Fibroblast of skin of back (primary cell): ENCODE results near the gene HES7.

Experiments
- DNase-seq: peaks from one replicate; pipeline ENCODE4 v3.0.0-alpha.2; 2013

Gene HES7

DNA sequence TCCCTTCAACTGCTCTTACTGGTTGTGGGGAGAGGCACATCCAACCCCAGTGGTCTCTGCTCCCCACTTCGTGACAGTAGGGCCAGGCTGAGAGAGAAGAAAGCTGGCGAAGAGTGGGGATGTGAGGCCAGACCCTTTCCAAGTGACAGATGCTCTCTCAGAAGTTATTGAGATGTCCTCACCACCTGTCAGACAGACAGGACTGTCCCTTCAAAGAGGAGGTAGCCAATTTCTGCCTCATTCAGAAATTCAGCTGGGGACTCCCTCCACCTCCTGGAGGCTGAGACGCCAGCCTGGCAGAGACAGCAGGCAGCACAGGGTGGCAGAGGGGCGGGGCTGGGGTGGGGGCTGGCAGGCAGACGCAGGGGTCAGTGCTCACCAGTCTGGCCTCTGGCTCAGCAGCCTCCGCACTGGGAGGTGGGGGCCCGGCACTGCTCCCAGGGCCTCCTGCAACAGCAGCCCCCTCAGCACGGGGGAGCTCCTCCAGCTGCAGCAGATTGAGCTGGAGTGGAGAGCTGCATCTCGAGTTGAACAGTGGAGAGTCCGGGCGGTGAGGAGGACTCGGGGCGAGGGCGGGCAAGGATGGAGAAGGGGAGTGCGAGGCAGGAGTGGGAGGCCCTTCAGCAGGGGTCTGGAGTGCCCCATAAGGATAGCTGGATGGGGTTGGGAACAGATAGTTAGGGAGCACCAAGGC lies 19.1 kb upstream of the HES7 start:
- no peak for DNase-seq

- DNase-seq, result no peak
These were observed 18.4 kb upstream of the HES7 start for GRCh38 chr17:8142158-8142886.

DNA sequence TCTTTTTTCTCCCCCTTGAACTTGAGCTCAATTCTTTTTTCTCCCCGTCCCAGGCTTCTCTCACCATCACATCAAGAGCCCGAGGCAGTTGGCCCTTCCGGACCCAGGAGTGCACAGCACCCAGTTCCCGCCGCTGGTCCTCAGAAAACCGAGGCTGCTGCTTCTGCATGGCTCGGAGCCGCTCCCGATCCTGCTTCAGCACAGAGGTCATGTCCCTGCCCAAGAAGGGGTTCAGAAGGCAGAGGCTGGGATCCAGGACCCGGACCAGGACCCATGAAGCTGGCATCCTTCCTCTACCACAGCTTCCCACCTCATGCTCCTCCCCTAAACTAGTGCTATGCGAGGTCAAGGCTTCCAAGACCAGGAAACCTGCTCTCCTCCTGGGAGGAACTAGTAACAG lies 17.8 kb upstream of the HES7 start:
- no peak for DNase-seq

GRCh38 chr17:8141045-8141444 lies 17.1 kb upstream of the HES7 start:
- DNase-seq, result no peak

- no peak for DNase-seq
These were observed 16.4 kb upstream of the HES7 start for GRCh38 chr17:8140065-8141029.

DNA sequence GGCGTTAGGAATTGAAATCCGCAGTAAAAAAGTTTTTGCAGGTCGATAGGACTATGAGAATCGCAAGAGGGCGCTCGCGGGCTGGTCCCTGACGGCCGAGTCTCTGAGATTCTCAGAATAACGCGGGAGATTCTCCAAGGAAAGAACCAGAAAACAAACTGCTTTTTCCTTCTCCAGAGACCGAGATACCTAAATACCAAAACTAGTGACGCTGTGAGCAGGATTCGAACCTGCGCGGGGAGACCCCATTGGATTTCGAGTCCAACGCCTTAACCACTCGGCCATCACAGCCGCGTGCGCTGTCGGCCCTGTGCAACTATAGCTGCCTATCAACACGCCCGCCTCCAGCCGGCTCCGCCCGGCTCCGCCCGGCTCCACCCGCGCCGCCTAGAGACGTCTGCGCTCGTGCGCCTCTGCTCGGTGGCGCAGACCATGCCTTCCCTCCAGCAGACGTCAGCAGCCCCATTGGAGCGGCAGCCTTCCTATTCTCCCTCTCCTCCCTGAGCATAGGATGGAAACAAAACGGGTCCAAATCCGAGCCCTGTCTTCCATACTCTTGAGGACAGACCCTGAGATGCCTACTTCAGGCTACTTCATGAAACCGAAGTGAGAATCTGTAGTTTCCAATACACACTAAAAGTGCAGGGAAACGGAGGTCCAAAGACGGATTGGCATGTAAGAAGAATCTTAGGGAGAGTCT lies 14.9 kb upstream of the HES7 start:
- peak; percentile 97 for DNase-seq

DNA sequence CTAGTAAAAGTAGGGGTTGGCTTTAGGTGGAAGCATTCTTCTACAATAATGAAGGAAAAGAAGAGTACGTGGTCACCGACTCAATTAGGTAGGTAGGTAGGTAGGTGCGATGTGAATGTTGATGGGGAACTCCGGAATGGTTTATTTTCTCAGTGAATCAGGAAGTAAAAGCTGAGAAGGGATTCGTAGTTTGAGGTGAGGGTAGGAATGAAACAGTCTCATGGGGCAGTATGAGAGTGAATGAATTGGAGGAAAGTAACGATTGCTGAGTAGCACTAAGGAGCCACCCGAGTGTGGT lies 14.4 kb upstream of the HES7 start:
- DNase-seq, result no peak

DNA sequence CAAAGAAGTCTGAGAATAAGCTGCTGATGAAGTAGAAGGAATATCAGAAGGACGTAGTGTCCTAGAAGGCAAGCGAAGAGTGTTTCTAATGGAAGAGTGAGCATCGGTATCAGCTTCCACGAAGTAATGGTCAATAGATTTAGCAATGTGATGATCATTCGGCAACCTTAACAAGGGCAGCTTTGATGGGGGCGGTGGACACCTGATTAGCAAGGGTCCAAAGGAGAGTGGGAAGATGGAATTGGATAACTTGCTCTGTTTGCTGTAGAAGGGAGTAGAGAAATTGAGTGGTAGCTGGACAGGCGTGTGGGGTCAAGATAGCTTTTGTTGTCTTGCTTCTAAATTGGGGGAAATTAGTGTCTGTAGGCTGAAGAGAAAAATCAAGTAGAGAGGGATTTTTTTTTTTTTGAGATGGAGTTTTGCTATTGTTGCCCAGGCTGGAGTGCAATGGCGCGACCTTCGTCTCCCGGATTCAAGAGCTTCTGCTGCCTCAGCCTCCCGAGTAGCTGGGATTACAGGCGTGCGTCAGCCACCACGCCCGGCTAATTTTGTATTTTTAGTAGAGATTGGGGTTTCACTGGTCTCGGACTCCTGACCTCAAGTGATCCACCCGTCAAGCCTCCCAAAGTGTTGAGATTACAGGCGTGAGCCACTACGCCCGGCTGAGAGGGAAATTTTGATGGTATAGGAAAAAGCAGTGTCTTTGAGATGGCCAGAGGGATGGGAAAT lies 13.9 kb upstream of the HES7 start:
- no peak for DNase-seq

DNA sequence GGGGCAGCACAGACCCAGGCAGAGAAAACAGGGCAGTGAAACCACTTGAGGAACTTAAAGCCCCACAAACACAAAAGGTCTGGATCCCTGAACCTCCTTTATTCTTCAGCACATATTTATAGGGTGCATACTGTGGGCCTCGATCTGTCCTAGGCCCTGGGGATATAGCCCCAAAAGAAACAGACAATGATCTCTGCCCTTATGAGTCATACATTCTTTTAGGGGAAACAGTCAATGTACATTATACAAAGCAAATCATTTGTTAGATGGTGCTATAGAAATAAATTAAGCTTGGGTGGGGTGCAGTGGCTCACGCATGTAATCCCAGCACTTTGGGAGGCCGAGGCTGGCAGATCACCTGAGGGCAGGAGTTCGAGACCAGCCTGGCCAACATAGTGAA lies 10.0 kb upstream of the HES7 start:
- DNase-seq, result no peak

GRCh38 chr17:8133399-8133798 lies 9.5 kb upstream of the HES7 start:
- no peak for DNase-seq

DNA sequence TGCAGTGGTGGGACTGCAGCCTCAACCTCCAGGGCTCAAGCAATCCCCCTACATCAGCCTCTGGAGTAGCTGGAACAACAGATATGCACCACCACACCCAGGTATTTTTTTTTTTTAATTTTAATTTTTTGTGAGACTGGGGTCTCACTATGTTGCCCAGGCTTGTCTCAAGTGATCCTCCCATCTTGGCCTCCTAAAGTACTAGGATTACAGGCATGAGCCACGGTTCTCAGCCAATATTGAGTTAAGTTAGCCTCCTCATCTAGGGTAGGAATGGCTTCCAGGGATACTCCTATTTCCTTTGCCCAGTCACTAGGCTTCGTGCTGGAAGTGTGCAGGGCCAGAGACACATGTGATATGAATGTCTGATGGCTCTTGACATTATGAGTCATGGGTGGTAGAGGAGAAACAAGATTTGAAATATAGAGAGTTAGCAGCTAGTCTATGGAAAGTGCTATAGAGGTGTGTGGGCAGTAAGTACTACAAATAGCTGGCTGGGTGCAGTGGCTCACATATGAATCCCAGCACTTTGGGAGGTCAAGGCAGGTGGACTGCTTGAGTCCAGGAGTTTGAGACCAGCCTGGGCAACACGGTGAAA lies 8.0 kb upstream of the HES7 start:
- peak; percentile 44 for DNase-seq

DNA sequence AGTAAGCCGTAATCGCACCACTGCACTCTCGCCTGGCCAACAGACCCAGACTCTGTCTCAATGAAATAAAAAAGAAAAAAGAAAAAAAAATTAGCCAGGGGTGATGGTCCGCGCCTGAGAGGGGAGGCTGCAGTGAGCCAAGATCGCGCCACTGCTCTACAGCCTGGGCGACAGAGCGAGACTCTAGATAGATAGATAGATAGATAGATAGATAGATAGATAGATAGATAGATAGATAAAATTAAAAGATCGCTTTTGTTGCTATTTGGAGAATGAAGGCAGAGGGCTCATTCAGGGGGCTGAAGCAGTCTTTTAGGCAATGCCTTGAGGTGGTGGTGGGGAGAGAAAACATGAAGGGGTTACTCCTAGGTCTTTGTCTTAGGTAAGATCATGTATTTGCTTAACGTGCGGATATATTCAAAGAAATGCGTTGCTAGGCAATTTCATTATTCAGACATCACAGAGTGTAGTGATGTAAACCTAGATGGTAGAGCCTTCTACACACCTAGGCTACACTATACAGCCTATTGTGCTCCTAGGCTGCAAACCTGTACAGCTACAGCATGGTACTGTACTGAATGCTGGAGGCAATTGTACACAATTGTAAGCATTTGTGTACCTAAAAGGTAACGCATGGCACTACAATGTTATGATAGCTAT lies 4.3 kb upstream of the HES7 start:
- DNase-seq, result no peak

DNA sequence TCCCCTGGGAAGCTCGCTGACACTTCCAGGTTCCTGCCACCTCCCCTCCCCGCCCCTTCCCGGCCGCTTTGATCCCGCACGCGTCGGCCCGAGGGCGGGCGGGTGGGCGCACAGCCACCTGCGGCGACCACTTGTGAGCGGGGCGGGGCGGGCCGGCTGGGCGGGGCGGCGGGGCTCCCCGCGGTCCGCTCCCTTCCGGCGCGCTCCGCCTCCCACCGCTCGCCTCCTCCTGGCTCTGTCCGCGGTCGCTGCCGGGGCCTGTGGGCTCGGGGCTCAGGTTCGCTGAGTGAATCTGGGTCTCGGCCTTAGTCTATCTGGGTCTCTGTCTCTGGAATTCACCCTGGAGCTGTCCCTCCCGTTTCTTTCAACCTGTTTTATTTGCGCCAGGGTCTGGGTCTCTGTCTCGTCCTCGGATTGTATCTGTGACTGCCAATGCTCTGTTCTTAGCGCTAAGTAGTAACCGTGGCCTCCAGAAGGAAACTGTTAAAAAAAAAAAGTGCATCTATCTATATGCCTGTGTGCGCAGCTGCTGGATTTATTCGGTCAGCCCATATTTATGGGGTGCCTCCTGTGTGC lies 2.7 kb upstream of the HES7 start:
- peak; percentile 40 for DNase-seq

DNA sequence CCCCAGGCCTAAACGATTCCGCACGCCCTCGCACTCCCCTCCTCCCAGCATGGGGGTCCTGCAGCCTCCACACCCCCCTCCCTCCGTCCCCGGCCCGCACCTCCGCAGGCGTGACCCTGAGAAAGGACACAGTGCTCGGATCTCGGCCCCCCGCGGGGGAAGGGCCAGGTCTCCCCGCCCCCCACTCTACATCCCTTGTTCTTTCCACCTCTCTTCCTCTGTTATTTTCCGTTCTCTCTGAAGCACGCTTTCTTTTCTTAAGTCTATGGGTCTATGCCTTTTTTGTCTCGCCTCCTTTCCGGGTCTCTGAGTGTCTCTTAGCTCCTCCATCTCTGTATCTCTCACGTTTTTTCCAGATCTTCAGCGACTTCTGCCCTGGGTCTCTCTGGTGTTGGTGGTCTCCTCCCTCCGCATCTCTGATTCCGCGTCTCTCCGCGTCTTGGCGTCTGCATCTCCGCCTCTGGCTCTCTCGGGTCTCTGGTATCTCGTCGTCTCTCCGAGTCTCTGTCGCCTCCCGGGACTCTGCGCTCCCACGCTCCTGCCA lies 2.1 kb upstream of the HES7 start:
- peak; percentile 35 for DNase-seq

- DNase-seq, result peak; percentile 74
These were observed 1.4 kb upstream of the HES7 start for GRCh38 chr17:8125154-8125946.

GRCh38 chr17:8124350-8125153 lies 646 bp upstream of the HES7 start:
- DNase-seq, result peak; percentile 19

GRCh38 chr17:8122924-8123694 lies 797 bp downstream of the HES7 start:
- DNase-seq, result peak; percentile 39

GRCh38 chr17:8122422-8122923 lies 1.4 kb downstream of the HES7 start:
- DNase-seq, result peak; percentile 53
